GM21619 (cell line): Measurements from ENCODE around the gene DNAJA3.
"Not testable (repeated sequence)": the region's sequence is repeated elsewhere in the genome, so short reads cannot be mapped to it uniquely, and the experiment has no call there.

Experiments used
- ATAC-seq: cut with Tn5 transposase; IDR thresholded peaks from one replicate; pipeline ENCODE4 v1.9.1; 2021; ENCODE audit not compliant: unreplicated experiment

Gene DNAJA3

DNA sequence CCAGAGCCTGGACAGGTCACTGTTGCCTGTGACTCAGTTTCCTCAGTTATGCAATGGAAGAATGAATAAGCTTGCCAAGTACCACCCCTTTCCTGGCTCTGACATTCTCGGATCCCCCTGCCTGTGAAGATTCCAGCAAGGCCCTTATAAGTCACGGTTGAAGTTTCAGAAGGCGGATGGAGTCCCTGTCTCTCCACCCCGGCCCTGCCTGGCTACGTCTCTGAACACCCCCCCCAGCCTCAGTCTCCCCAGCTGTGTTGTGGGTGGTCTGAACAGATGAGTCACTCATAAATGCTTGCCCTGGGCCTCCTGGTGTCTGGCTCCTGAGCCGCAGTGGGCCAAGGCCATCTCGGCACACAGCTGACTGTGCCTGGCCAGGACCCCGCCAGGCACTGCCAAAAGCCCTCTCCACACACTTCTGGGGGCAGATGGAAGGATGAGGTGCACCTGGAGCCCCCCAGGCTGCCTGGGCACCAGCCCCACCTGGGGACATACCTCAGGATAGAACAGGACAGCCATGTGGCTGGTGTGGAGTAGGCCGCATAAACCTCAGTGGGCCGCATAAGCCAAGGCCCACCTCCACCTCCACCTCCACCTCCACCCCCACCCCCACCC, 38.6 kb upstream of the DNAJA3 start:
- no peak for ATAC-seq

DNA sequence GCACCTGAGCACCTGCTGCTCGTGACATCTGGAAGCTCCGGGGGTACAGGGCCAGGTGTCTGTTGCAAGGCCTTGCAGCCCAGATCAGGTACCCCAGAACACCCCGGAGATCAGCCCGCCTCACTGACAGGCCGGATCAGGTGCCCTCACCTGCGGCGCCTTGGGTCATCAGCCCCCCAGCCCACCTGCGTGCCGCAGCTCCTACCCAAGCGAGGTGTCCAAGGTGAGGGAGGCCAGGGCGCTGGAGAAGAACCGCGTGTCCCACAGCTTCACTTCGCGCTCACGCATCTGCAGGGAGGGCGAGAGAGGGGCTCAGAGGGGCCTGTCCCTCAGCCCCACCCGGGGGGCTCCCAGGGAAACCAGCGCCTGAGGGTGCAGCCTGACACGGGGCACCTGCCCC, 37.9 kb upstream of the DNAJA3 start:
- ATAC-seq, result no peak

DNA sequence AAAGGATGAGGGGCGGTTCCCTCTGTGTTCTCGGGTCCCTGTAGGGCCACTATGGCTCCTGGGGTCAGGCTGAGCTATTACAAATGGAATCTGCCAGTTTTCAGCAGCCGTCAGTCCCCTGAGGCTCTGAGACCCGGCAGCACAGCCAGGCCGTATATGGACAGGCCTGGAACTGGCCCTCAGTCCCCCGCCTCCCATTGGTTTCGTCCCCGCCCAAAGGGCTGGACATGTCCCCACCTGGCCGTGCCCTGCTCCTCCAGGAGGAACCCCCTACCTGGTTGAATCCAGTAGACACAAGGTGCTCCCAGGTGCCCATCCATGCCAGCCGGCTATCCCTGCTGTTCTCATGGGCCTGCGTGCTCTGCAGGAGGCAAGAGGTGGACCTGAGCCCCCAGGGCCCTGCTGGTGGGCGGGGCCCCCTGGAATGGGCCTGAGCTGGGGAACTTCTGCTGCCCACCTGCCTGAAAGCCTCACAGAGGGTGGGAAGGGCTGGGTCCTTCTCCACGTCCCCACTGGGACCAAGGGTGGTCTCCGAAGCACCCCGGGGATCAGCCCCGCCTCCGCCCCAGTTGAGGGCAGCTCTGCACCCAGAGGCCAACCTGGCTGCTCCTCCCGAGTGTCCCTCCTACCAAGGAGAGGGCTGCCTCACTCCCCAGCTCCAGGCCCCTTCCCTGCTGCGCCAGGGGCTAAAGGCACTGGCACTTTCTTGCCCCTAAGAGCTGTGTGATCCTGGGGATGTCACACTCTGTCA, 37.2 kb upstream of the DNAJA3 start:
- no peak for ATAC-seq

DNA sequence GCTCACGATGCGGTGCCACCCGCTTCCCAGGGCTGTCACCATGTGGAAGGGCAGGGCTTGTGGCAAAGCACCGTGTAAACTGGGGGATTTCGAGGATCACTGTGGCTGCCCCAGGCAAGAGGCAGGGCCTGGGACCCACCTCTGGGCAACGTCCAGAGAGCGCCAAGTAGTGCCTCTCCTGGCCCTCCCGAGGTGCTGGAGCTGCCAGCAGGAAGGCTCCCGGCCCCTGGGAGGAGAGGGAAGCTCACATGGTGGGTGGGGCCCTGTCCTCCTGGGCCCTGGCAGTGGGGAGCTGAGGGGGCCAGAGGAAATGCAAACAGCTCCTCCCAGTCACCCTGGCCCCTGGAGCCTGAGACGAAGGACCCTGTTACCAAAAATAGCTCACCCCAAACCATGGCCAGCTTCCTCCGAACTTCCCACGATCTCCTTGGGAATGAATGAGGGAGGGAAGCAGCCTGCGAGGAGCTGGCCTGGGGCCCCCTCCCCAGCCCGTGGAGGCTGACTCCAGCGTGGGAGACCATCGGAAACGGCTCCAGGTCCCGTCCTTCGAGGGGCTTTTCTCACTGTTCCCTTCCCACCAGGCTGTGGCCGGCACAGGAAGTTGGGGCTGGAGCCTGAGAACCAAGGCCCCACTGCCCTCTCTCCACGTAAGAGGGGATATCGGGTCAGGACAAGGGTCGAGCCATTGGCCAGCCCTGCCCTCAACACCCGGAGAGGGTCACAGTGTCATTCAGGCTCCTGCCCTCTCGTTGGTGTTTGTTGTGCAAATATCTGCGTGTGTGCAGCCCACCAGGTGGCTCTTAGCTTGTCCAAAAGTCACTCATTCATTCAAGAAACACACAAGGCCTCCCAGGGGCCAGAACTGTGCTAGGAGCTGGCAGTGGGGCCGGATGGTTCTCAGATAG, 36.4 kb upstream of the DNAJA3 start:
- no peak for ATAC-seq

DNA sequence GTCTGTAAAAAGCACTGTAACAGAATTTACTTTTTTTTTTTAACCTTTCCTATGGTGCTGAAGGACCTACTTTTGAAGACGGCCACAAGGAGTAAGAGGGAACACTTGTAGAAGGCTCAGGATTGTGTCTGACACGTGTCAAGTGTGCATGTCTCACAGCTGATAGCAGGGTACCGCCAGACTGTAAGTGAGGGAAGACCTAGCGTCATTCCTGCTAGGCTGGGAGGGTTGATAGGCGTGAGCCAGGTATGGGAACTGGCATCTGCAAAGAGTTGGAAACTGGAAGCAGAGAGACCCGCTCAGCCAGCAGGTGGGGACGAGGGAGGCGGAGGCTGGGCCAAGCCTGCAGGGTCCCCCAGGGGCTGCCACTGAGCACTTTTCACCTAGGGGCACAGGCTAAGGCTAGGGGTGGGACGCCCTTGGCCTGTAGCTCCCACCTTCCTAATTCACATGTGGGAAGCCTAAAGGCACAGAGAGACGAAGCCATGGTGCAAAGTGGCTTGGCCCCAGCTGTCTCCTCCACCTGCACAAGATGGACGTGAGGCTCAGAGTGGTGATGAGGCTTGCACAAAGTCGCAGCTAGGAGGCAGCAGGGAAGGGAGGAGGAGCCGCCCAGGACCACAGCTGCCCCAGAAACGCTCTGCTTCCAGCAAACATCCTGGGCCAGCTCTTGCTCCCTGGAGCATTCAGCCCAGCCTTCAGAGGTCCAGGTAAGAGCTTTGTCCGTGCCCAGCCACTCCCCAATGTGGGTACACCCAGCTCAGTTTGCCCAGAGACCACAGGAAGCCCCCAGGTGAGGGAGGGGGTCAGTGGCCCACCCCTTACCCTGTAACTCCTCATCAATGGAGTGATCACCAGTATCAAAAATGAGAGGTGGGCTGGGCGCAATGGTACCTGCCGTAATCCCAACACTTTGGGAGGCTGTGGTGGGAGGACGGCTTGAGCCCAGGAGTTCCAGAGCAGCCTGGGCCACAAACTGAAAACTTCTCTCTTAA, 35.1 kb upstream of the DNAJA3 start:
- ATAC-seq, result no peak

DNA sequence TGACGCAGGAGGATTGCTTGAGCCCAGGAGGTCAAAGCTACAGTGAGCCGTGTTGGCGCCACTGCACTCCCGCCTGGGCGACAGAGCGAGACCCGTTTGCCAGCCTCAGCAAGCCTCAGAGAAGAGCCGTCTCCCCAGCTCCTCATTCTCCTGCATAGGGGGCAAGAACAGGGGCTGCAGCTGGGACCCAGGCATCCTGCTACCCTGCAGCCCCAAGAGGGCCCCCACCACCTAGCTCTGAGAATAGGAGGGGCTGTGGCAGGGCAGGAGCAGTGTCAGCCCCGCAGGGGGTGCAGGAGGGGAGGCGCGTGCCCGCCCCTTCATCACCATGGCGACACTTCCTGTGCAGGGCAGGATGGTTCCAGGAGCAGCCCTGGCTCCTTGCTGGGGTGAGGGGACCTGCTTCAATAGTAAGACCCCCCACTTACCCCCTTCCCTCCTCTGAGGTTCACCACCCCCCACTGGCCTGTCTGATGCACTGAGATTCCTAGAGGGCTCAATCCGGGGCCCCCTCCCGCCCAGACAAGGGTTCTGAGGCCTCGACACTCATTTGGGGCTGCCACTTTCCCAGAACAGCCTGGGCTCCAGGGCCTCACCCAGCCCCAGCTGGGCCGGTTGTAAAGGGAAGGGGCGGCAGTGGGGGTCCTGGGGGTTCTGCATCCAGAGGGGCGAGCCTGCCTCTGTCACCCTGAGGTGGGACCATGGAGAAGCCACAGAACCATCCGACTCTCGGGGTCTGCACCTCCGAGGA, 33.9 kb upstream of the DNAJA3 start:
- no peak for ATAC-seq

DNA sequence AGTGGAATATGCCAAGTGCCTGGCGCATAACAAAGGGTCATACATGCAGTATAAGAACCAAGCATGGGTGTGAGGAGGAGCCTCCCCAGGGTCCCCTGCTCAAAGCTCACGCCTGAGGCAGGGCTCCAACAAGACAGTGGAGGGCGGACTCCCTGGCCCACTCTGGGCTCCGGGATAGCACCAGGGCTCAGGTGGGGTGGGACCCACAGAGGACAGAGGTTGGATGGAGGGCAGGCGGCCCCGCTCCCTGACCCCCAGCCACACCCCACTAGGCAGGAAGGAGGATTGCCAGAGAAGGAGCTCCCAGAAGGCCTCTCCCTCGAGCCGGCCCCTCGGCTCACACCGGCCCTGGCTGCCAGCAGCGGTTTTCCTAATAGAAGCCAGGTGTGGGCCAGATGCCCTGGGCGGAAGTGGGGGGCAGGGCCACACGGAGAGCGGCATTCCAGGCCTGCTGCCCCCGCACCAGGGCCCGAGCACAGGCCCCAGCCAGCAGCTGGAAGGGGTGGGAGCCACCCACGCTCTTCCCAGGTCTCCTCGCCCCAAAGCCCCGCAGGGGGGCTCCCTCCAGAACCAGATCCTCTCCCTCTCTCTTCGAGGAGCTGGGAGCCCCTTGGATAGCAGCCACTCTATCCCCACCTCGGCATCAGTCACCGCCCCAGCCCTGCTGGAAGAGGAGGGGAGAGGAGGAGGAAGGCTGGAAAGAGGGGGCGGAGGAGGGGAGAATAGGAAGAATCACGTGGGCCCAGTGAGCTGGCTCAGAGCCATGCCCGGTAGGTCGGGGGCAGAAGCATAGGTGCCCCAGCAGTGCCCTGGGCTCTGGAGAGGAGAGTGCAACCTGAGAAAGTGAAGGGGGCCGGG, 33.1 kb upstream of the DNAJA3 start:
- ATAC-seq, result no peak

DNA sequence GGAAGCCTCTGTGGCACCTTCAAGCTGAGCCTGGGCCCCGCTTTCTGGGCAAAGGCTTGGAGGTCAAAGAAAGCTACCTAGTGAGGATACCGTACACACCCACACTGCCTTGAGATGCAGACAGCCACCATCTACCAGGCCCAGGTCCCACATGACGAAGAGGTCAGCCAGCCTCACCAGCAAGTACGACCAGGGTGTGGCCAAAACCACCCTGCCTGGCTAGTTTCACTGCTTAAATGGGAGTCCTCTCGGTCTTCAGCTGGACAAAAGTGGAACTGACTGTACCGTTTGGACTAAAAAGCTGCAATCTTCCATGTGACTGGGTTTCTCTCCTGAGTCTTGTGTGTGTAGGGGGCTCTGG, 32.4 kb upstream of the DNAJA3 start:
- ATAC-seq, result no peak

DNA sequence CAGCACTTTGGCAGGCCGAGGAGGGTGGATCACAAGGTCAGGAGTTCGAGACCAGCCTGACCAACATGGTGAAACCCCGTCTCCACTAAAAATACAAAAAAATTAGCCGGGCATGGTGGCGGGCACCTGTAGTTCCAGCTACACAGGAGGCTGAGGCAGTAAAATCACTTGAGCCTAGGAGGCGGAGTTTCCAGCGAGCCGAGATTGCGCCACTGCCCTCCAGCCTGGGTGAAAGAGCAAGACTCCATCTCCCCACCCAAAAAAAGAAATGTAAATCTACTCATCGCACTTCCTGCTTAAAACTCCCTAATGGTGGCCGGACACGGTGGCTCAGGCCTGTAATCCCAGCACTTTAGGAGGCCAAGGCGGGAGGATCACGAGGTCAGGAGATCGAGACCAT, 31.8 kb upstream of the DNAJA3 start:
- not testable (repeated sequence) for ATAC-seq

DNA sequence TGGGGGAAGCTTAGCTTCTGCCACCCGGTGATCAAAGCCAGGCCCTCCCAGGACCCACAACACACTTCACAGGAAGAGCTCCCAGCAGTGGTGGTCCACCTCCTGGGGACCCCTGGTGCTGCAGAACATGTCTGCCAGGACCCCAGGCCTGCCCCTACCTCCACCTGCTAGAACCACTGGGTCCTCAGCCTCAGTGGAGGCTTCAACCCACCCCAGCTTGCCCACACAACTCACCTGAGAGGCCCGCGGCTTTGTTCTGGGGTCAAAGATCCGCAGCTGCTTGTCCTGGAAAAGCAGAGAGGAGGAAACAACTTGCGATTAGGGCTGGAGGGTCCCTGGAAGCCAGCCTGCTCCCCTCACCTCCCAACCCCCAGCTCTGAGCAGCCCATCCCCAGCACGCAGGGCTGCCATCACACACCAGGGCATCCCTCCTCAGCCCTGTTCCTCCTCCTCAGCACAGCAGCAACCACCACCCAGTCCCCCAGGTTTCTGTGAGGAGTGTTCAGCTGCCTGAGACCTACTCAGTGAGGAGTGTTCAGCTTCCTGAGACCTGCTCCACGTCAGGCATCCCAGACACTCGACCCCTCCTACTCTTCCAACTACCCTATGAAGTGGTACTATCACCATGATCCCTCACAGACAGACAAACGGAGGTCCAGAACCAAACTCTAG, 30.5 kb upstream of the DNAJA3 start:
- no peak for ATAC-seq

DNA sequence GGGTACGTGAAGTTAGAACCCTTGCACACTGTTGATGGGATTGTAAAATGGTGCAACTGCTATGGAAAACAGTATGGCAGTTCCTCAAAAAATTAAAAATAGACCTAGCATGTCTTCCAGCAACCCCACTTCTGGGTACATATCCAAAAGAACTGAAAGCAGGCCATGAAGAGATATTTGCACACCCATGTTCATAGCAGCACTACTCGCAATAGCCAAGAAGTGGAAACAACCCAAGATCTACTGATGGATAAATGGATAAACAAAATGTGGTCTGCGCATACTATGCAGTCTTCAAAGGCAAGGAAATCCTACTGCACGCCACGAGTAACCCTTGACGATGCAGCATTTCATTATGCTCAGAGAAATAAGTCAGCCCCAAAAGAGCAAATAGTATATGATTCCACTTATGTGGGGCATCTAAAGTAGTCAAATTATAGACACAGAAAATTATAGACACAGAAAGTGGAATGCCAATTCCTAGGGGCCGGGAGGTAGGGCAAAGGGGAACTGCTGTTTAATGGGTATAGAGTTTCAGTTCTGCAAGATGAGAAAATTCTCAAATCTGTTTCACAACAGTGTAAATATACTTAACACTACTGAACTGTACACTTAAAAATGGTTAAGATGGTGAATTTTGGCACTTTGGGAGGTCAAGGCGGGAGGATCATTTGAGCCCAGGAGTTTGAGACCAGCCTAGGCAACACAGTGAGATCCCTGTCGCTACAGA, 26.5 kb upstream of the DNAJA3 start:
- ATAC-seq, result no peak

DNA sequence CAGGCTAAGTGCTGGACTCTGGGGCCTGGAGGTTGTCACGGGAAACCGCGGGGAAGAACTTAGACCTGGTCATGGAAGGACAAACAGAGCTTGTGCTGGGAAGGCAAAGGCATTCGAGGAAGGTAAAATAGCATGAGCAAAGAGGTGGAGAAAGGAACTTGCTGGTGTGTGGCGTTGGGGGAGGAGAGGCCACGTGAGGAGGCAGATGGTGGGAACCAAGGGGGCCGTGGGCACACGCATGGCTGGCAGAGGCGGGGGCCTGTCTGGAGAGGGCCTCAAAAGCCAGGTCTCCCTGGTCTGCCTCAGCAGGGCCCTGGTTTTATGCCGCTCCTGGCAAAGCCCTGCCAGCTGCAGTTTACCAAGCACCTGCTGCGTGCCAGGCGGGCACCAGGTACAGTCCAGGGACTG, 24.6 kb upstream of the DNAJA3 start:
- no peak for ATAC-seq

DNA sequence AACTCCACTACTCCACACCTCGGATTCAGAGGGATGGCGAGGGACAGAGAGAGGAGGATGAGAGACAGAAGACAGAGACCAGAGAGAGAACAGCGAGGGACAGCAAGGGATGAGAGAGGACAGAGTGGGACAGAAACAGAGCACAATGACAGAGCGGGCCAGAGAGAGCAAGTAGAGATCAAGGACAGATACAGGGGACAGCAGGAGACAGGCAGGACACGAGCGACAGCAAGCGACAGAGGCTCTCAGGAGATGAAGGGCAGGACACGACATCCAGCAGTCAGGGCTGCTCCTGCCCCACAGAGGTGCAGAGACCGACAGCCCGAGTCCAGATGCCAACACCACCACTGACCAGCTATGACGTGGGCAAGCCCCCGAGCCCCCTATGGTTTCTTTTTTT, 24.2 kb upstream of the DNAJA3 start:
- no peak for ATAC-seq

DNA sequence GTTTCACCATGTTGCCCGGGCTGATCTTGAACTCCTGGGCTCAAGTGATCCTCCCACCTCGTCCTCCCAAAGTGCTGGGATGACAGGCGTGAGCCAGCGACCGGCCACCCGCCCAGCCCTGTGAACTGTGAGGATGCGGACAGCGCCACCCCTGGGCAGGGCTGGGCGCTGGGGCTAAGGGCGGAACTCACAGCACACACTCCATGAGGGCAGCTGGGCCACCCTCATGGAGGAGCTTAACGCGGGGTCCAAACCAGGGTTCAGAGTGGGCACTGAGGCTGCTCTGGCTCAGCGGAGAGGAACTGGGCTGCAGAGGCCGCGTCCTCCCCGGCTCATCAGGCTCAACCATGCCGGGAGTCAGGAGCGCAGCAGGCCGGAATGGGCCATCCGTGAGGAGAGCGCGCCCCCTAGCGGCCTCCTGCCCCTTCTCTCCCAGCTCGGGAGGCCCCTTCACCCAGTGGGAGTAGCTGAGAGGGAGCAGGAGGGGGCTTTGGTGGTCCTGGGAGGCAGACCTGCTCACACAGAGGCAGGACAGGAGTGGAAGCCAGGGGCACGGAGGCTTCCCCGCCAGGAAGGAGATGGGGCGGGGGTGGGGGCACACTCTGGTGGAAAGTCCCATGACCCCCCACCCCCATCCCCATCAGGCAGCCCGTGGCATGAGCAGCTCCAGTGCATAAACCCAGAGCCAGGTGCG, 23.1 kb upstream of the DNAJA3 start:
- ATAC-seq, result no peak

DNA sequence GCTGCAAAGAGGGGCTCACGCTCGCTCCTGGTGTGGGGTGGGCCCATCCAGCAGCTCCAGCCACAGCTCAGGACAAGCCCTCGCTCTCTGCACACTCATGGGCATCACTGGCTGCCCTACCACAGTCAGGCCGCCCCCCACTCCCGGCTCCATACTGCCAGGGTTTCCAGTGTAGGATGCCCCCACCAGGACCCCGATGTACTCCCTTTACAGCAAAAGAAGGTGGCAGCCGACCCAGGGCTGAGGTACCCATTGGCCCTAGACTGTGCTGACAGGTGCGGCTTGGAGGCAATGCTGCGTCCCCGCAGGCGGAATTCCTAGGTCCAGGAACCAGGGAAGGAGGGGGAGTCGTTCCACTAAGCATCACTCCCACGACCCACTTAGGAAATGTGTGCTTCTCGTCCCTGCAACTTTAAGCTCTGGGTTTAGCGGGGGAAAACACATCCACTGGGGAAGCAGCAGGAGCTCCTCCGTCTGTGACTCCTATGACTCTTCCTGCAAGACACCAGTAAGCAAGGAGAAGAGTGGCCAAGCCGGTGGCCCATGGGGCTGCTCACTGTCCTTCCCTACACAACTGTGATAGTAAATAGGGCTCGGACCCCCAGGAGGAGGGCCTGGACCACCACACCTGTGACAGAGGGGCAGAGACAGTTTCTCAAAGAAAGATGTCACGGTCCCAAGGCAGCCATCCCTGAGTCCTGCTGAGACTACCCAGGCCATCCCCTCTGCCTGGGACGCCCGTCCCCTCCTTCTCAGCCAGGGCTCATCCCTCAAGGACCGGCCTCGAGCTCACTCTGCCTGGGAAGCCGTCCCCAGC, 22.3 kb upstream of the DNAJA3 start:
- ATAC-seq, result no peak

DNA sequence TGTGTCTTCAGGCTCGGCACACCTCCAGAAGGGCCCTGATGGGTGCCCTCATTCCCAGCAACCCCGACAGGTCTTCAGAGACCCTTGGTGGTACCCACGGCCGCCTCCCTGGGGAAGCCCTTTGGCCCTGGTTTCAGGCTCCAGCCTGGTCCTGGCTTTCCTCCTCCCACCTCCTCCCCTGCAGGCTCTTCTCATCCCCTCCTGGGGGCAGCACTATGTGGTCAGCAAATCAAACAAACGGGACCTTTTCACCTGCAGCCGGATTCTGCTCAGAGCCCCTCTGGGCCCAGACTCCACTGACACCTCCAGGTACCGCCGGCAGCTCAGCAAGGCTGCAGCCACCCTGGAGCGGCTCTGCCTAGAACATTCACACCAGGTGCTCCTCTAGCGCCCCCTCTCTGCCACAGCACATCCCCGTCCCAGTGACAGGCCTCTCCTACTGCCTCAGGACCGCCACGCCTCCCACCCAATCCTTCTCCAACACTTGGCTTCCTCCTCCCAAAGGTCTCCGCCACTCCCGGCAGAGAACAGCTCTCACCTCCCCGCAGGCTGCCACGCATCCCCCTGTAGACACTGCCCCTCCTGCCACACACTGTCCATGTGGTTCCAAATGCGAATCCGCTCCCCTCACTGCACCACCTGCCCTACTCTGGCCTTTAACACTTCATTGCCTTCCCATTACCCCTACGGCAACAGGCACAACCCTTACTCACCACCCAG, 21.3 kb upstream of the DNAJA3 start:
- ATAC-seq, result no peak
